22Rv1 (cell line): ENCODE results near the gene PKD2.

Source experiments
- CTCF ChIP-seq: fragments of 450-650 bp; IDR thresholded peaks from 2 replicates; pipeline ENCODE4 v1.5.1; 2017; ENCODE audit warnings: mild to moderate bottlenecking
- ZFX ChIP-seq: fragments of 450-650 bp; IDR thresholded peaks from 2 replicates; pipeline ENCODE4 v1.6.1; 2017; ENCODE audit warnings: antibody characterized with exemption, borderline replicate concordance

GRCh38 chr4:88006956-88007303 is 505 bp upstream of the PKD2 start:
- TF ChIP-seq CTCF (no peak), ZFX (no peak)
